EL (cell line): ENCODE data around the gene PLCB3.

ENCODE experiments used
- DNase-seq: peaks from one replicate; pipeline ENCODE4 v3.0.0-alpha.2; 2016

The PLCB3 gene

GRCh38 chr11:64252003-64252872 is 908 bp downstream of the PLCB3 start:
- peak; percentile 69 for DNase-seq

GRCh38 chr11:64253043-64253442 is 1.7 kb downstream of the PLCB3 start:
- DNase-seq = no peak

DNA sequence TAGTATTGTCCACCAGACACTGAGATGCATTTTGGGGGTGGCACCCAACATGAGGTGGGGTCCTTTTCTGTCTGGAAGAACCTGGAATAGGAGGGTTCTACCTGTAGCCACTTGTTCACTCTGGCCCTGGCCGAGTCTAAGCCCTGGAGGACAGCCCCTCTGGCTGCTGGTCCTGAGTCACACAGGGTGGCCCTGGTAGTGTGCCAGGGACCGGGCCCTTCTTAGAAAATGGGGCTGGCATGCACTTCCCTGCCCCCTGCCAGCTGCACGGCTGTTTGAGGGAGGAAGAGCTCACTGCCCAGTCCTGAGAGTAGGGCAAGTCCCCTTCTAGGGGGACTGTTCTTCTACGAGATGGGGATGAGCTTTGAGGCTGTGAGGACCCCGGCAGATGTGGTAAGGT is 2.2 kb downstream of the PLCB3 start:
- no peak for DNase-seq

DNA sequence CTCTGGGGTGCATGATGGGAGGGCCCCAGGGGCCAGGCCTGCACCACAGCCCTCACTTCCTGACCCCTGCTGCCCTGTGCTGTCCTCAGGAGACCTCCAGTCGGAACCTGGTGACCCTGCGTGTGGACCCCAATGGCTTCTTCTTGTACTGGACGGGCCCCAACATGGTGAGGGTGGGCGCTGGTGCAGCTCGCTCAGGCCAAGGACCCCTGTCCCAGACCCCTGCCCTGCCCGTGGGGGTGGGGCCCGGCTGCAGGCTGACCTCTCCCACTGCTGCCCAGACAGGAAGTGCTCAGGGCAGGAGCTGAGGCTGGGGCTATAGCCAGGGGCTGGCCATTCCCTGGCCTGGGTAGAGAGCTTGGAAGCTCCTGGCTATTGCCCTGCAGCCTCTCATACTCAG is 3.0 kb downstream of the PLCB3 start:
- no peak for DNase-seq

DNA sequence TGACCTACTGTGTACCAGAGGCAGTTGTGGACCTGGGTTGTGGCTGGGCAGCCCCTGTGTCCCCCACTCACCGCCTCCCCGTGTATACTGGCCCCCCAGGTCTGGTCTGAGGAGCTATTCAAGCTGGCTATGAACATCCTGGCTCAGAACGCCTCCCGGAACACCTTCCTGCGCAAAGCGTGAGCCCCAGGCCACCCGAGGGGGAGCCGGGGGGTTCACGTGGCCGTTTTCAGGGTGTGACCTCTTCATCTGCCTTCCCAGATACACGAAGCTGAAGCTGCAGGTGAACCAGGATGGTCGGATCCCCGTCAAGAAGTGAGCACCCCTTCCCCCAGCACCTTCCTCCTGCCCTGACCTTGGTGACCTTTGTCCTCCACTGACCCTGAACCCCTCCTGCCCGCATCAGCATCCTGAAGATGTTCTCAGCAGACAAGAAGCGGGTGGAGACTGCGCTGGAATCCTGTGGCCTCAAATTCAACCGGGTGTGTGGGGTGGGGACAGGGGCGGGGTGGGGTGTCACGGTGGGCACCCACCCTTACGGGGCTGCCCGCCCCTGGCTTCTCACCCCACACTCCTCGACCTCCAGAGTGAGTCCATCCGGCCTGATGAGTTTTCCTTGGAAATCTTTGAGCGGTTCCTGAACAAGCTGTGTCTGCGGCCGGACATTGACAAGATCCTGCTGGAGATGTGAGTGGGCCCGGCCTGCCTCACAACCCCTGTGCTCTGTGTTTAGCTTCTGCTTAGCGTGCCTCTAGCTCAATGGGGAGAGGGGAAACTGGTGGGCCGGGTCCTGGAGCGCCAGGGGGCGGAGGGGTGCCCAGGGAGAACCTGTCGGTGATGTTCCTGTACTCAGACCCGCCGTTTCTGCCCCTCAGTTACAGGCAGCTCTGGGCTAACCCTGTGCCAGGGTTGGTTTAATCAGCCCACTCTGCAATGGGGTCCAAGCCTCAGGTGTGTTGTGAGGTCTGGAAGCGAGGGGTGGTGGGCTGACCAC is 4.1 kb downstream of the PLCB3 start:
- no peak for DNase-seq

- DNase-seq = no peak
These were observed 5.0 kb downstream of the PLCB3 start for GRCh38 chr11:64256300-64256699.

DNA sequence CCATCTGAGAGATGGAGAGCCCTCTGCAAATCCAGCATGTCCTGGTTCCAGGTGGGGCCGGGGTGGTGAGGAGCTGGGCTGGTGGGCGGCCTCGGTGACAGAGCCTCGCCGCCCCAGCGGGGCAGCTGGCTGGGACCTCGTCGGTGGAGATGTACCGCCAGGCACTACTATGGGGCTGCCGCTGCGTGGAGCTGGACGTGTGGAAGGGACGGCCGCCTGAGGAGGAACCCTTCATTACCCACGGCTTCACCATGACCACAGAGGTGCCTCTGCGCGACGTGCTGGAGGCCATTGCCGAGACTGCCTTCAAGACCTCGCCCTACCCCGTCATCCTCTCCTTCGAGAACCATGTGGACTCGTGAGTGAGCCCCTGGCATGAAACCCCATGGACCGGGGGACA is 7.0 kb downstream of the PLCB3 start:
- DNase-seq = no peak

- DNase-seq = no peak
These were observed 7.7 kb downstream of the PLCB3 start for GRCh38 chr11:64258946-64259532.

GRCh38 chr11:64259533-64260067 is 8.3 kb downstream of the PLCB3 start:
- no peak for DNase-seq

GRCh38 chr11:64260147-64260708 is 8.9 kb downstream of the PLCB3 start:
- DNase-seq = no peak

DNA sequence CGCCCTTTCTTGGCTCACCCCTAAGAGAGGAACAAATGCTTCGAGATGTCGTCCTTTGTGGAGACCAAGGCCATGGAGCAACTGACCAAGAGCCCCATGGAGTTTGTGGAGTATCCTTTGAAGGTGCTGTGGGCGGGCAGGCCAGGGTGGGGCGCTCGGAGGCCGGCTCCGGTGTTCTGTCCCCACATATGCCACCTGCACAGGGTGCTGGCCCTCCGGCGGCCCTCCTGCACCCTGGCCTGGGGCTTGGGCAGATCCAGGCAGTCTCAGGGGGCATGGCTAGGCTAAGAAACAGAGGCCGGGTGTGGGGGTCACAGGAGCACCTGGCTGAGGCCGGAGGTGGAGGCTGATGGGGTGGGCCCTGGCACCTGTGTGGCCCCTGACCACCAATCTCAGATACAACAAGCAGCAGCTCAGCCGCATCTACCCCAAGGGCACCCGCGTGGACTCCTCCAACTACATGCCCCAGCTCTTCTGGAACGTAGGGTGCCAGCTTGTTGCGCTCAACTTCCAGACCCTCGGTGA is 10.3 kb downstream of the PLCB3 start:
- DNase-seq = no peak

DNA sequence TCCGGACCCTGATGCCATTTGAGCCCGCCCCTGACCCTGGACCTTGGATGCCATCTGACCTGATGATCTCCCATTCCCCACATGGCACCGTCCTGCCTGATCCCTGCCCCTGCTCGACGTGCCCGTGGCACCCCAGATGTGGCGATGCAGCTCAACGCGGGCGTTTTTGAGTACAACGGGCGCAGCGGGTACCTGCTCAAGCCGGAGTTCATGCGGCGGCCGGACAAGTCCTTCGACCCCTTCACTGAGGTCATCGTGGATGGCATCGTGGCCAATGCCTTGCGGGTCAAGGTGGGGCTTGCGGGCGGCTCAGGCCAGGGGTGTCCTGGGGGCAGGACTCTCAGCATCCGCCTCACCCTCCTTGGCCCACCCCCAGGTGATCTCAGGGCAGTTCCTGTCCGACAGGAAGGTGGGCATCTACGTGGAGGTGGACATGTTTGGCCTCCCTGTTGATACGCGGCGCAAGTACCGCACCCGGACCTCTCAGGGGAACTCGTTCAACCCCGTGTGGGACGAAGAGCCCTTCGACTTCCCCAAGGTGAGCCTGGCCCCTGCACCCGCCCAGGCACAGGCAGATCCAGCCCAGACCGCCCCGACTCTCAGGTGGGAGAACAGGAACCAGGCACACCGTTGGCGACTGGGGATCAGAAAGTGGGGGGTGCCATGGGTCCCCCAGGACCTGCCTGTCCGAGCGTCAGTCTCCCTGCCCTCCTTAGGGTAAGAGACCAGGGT is 11.1 kb downstream of the PLCB3 start:
- no peak for DNase-seq

DNA sequence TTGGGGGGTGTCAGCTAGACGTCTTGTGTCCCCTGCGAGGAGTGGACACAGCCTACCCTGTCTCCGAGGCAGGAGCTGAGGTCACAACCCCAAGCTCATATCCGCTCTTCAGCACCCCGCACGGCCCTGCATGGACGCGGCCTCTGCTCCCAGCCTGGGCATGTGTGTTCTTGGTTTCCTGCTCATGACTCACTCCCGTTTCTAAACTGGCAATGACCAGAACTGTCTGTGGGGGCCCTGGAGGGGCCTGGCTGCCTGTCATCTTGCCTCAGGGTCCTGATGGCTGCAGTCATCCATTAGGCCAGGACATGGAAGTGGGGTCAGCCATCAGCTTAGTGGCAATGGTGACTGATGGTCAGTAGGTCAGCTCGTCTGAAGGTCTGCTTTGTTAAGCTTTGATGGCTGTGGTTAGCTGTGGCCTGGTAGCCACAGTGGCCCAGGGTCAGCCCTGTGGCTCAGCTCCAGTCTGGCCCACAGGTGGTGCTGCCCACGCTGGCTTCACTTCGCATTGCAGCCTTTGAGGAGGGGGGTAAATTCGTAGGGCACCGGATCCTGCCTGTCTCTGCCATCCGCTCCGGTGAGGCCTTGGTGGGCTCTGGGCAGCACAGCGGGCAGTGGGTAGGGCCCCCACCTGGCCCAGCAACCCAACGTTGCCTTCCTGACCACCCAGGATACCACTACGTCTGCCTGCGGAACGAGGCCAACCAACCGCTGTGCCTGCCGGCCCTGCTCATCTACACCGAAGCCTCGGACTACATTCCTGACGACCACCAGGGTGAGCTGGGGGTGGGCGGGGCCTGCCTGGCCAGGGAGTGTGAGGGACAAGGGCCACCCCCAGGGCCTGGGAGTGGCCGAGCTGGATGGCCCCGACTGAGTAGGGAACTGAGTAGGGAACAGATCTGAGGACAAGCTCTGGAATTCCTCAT is 12.0 kb downstream of the PLCB3 start:
- DNase-seq = peak; percentile 86

- DNase-seq = no peak
These were observed 12.6 kb downstream of the PLCB3 start for GRCh38 chr11:64263947-64264317.

DNA sequence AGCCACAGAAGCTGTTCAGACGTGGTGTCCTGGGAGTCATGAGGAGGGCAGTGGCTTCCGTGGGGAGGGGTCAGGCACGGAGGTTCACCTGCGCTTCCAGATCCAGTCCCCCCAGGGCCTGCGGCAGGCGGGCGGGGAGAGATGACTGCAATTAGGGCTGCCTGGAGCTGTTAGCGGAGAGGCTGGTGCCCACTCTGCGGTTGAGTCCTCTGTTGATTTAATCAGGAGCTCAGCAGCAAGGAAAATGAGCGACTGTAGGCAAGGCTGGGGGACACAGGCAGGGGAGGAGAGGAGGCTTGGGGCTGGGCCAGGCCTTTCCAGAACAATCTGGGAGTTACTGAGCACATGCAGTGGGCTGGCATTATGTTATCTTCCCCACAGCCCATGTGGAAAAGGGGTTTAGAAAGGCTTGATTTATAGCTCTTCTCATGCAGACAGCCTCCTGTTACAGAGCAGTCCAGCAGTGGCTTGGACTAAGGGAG is 13.1 kb downstream of the PLCB3 start:
- no peak for DNase-seq

DNA sequence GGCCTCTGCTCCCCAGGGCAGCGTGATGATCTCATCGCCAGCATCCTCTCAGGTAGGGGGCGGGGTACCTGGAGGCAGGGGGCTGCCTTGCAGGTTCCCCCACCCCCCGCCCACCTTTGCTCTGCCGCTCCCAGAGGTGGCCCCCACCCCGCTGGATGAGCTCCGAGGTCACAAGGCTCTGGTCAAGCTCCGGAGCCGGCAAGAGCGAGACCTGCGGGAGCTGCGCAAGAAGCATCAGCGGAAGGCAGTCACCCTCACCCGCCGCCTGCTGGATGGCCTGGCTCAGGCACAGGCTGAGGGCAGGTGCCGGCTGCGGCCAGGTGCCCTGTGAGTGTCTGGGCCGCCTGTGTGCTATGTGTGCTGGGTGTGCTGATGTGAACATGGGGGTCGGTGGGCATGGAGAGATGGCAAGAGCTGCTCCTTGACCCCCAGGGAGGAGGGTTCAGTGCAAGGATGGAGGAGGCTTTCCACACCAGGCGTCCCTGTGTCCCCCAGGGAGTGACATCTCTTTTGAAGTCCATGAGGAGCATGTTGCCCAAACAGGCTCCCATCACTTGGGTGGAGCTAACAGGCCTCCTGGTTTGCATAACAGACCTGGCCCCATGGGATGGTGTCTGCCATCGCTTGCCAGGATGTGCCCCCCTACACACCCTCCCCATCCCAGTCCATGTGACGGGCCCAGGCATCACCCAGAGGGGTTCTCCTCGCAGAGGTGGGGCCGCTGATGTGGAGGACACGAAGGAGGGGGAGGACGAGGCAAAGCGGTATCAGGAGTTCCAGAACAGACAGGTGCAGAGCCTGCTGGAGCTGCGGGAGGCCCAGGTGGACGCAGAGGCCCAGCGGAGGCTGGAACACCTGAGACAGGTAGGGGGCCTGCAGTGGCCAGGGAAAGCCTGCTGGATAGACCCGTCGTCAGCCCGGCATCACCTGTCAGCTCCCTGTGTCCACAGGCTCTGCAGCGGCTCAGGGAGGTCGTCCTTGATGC is 14.1 kb downstream of the PLCB3 start:
- no peak for DNase-seq

DNA sequence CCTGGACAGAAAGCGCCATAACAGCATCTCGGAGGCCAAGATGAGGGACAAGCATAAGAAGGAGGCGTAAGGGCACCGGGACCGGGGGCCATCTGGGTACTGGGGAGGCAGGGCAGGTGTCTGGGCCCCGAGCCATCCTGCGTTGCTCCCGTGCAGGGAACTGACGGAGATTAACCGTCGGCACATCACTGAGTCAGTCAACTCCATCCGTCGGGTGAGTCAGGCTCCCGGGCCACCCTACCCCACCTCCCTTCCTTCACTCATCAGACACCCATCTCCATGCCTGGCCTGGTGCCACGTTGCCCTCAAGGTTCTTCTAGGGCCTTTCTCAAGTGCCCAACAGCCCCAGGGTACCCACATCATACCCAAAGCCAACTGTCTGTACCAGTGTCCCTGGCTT is 15.0 kb downstream of the PLCB3 start:
- peak; percentile 70 for DNase-seq

DNA sequence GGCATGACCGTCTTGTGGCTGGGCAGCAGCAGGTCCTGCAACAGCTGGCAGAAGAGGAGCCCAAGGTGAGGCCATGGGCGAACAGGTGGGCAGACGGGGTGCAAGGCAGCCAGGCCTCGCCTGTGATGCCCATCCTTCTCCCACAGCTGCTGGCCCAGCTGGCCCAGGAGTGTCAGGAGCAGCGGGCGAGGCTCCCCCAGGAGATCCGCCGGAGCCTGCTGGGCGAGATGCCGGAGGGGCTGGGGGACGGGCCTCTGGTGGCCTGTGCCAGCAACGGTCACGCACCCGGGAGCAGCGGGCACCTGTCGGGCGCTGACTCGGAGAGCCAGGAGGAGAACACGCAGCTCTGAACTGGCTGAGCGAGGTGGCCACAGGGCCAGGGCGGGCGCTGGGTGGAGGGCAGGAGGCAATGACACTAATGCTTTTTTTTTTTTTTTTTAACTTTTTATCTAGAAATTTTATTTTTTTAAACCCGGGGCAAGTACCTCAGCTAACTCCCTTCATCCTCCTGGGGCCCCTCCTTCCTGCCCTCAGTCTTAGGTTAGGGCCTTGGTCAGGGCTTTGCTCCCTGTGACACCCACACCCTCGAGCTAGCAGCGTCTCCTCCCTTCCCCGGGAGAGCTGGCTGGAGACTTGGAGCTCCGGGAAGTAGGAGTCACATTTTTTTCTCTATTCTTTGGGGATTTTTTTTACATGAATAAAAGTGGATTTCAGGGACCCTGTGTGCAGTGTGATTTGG is 16.0 kb downstream of the PLCB3 start:
- no peak for DNase-seq
